ENCODE measurements around the gene RUBCN.
A peak's percentile ranks its signal among the peaks of the same experiment; 100 is the strongest.

RUBCN gene

GRCh38 chr3:197736491-197737318 is at the start of gene RUBCN:
TSS of gene RUBCN (minus strand) at chr3:197736904. CDS start at chr3:197736719, 185 bp downstream.
- peak; percentile 77 for DNase-seq (ENCODE audit: low read depth)

- no peak for DNase-seq (ENCODE audit: low read depth)
These were observed 47.4 kb upstream of the RUBCN start for GRCh38 chr3:197784019-197784585.

- no peak for DNase-seq (ENCODE audit: low read depth)
These were observed 45.5 kb upstream of the RUBCN start for GRCh38 chr3:197782230-197782629.

GRCh38 chr3:197775317-197775716 is 38.6 kb upstream of the RUBCN start:
- no peak for DNase-seq (ENCODE audit: low read depth)

- DNase-seq (ENCODE audit: low read depth): no peak
These were observed 25.1 kb upstream of the RUBCN start for GRCh38 chr3:197761784-197762183.

- DNase-seq (ENCODE audit: low read depth): no peak
These were observed 21.8 kb upstream of the RUBCN start for GRCh38 chr3:197758512-197758911.

- DNase-seq (ENCODE audit: low read depth): no peak
These were observed 20.0 kb upstream of the RUBCN start for GRCh38 chr3:197756704-197757103.

GRCh38 chr3:197753263-197753662 is 16.6 kb upstream of the RUBCN start:
- no peak for DNase-seq (ENCODE audit: low read depth)

- no peak for DNase-seq (ENCODE audit: low read depth)
These were observed 15.4 kb upstream of the RUBCN start for GRCh38 chr3:197752107-197752506.

- no peak for DNase-seq (ENCODE audit: low read depth)
These were observed 14.4 kb upstream of the RUBCN start for GRCh38 chr3:197750858-197751737.

GRCh38 chr3:197750396-197750831 is 13.7 kb upstream of the RUBCN start:
- DNase-seq (ENCODE audit: low read depth): peak; percentile 34

- peak; percentile 76 for DNase-seq (ENCODE audit: low read depth)
These were observed 13.1 kb upstream of the RUBCN start, which contains the start of gene FYTTD1 for GRCh38 chr3:197749601-197750395. TSS of gene FYTTD1 (plus strand) at chr3:197749883. CDS start at chr3:197749972, 89 bp downstream.

- DNase-seq (ENCODE audit: low read depth): peak; percentile 13
These were observed 12.6 kb upstream of the RUBCN start for GRCh38 chr3:197749315-197749600.

GRCh38 chr3:197748597-197749314 is 12.1 kb upstream of the RUBCN start:
- no peak for DNase-seq (ENCODE audit: low read depth)

- DNase-seq (ENCODE audit: low read depth): no peak
These were observed 10.1 kb upstream of the RUBCN start for GRCh38 chr3:197746801-197747237.

- DNase-seq (ENCODE audit: low read depth): no peak
These were observed 9.5 kb upstream of the RUBCN start for GRCh38 chr3:197746209-197746608.

- no peak for DNase-seq (ENCODE audit: low read depth)
These were observed 6.1 kb upstream of the RUBCN start for GRCh38 chr3:197742787-197743186.

- no peak for DNase-seq (ENCODE audit: low read depth)
These were observed 1.2 kb upstream of the RUBCN start for GRCh38 chr3:197737749-197738462.

- DNase-seq (ENCODE audit: low read depth): no peak
These were observed 580 bp upstream of the RUBCN start for GRCh38 chr3:197737319-197737649.

- DNase-seq (ENCODE audit: low read depth): no peak
These were observed 654 bp downstream of the RUBCN start for GRCh38 chr3:197736010-197736490.
